ENCODE data around the gene TUBB. TPM values are rescaled to one million over a fixed set of nuclear protein-coding genes. Genes with fewer than 3 reads are reported as not detected.
"Not testable (repeated sequence)": the region's sequence is repeated elsewhere in the genome, so short reads cannot be mapped to it uniquely, and the experiment has no call there.

The TUBB gene
- polyA plus RNA-seq, 4 donors: 1,126 to 1,457 (median 1,265) TPM

DNA sequence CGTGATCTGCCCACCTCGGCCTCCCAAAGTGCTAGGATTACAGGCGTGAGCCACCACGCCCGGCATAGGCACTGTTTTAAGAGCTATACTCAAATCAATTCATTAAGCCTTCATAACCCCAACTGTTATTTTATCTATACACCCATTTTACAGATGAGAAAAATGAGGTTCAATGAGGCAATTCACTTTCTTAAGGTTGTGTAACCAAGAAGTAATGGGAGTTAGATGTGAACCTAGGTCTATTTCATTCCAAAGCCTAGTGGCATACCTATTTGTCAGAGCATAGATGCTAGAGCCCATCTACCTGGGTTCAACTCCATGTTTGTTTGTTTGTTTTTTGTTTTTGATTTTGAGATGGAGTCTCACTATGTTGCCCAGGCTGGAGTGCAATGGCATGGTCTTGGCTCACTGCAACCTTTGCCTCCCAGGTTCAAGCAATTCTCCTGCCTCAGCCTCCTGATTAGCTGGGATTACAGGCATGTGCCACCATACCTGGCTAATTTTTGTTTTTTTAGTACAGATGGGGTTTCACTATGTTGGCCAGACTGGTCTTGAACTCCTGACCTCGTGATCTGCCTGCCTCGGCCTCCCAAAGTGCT, 36.4 kb downstream of the TUBB start:
- DNase-seq (ENCODE audit: low read depth in 4 of 4, low spot score in 3 of 4): not testable (repeated sequence)

DNA sequence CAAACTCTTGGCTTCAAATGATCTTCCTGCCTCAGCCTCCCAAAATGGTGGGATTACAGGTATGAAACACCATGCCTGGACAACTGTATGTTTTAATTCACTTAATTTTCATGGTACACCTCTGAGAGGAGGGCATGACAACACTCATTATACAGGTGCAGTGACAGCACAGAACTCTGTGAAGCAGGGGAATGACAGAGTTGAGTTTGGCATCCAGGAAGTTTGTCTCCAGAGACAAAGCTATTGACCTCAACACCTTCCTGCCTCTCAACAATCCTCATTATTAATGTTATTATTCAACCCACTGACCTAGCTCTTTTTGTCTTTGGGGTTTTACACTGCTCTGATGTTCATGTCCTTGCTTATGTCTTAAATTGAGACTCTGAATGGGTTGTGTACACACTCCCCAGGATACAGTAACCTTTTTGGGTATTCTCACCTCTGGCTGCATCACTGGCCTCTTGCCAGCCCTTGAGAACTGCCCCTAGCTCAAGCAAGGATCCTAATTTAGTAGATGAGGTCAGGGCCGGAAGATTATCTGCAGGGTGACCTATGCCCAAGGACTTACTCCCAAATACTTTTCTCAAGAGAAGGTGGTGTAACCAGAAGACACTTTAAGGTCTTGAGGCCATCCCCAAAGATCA, 37.2 kb downstream of the TUBB start:
- no peak for DNase-seq (ENCODE audit: low read depth in 4 of 4, low spot score in 3 of 4)

DNA sequence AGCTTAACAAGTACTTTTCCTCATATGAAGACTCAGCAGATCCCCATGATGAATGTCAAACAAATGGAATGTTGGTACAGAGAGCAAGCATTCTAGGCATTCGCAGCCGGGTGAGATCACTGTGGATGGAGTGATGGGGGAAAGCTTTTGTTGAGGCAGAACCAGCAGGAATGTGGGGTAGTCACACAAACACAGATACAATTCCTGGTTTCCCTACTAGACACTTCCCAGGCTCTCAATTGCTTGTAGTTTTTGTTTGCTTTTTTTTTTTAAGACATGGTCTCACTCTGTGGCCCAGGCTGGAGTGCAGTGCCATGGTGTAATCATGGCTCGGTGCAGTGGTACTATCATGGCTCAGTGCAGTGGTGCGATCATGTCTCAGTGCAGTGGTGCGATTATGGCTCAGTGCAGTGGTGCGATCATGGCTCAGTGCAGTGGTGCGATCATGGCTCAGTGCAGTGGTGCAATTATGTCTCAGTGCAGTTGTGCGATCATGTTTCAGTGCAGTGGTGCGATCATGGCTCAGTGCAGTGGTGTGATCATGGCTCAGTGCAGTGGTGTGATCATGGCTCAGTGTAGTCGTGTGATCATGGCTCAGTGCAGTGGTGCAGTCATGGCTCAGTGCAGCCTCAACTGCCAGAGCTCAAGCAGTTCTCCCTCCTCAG, 39.6 kb downstream of the TUBB start:
- DNase-seq (ENCODE audit: low read depth in 4 of 4, low spot score in 3 of 4): no peak

DNA sequence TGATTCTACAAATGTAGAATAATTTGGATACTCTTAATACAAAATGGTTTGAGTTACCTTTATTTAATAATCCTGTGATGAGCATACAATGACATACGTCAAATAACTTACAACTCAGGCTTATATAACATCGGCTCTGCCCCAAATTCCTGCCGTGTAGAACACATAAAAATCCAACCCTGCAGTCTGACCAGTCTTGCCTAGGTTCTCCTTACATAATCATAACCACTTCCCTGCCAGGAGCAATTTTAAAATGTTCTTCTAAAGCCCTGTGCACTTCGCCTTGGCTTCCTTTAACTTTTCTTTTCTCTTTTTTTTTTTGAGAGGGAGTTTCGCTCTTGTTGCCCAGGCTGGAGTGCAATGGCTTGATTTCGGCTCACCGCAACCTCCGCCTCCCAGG, 40.4 kb downstream of the TUBB start:
- no peak for DNase-seq (ENCODE audit: low read depth in 4 of 4, low spot score in 3 of 4)

DNA sequence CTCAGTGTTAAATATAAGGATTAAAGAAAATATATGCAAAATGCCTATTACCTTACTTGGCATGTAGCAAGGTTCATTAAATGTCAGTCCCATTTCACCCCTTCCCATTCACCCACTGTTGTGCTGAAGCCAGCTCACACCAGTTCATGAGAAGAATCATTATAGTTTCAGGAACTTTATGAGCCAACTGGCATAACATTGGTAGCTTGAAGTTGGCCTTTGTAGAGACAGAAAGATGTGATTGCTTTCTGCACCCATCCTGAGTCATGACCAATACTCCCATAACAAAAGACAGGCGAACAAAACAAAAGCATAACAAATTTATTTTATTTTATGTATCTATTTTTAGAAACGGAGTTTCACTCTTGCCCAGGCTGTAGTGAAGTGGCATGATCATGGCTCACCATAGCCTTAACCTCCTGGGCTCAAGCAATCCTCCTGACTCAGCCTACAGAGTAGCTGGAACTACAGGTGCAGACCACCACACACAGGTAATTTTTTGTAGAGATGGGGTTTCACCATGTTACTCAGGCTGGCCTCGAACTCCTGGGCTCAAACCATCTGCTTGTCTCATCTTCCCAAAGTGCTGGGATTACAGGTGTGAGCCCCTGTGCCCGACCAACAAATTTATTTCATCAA, 41.8 kb downstream of the TUBB start:
- DNase-seq (ENCODE audit: low read depth in 4 of 4, low spot score in 3 of 4): no peak

DNA sequence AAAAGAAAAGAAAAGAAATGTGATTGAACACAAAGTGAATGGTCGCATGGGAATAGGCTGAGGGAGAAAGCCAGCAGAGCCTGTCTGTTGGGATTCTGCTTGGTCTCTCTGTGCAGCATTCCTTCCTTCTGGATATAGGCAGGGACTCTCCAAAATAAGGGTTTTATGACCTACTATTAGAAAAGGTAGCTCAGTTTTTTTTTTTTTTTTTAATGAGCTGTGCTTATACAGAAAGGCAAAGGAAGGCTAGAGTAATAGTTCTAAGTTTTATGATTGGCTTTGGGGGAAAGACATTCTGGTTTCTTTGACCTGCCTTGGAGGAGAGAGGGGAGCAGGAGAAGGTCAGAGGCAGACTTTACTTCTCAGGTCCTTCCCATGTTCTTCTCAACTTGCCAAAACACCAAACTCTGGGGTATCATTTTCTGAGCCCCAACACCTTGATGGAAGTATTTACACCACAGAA, 43.0 kb downstream of the TUBB start:
- DNase-seq (ENCODE audit: low read depth in 4 of 4, low spot score in 3 of 4): no peak

DNA sequence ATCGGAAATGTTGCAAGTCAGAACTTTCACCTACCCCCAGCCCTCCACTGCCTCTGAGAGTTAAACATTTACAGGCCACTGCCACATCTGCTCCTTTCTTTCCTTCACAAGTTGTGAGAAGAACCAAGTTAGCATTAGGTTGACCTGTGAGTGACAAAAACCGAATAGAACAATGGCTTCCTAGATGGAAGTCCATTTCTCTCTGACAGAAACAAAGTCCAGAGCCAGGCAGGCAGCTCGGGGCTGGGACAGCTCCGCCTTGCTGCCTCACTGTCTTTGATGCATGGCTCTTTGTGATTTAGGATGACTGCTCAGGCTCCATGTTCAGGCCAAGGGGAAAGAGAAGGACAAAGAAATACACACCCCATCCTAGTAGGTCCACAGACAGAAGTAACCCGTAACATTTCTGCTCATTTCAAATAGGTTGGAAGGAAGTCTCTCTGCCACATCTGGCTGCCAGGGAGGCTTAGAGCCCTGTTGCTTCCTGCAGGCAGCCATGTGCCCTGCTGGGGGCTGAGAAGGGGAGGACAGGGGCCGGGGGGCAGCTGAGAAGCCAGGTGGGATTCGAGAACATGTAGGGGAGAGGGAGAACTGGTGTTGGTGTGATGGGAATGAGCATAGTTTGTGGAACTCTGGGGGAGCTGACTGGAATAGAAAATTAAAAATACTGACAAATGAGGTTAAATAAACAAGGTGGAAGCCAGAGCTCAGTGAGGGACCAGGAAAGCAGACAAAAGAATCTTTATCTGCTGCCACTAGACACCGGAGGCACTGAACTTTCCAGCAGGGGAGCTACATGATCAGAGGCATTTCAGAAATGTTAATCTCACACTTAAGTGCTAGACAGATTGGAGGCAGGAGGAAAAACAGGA, 43.7 kb downstream of the TUBB start:
- no peak for DNase-seq (ENCODE audit: low read depth in 4 of 4, low spot score in 3 of 4)

DNA sequence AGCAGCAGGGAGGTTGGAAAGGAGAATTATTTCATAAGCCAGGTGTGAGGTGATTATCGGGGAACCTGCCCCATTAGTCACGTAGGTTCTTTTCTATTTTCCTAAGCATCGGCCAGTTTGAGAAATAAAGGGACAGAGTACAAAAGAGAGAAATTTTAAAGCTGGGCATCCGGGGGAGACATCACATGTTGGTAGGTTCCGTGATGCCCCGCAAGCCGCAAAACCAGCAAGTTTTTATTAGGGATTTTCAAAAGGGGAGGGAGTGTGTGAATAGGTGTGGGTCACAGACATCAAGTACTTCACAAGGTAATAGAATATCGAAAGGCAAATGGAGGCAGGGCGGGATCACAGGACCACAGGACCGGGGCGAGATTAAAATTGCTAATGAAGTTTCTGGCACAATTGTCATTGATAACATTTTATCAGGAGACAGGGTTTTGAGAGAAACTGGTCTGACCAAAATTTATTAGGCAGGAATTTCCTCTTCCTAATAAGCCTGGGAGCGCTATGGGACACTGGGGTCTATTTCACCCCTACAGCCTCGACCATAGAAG, 44.4 kb downstream of the TUBB start:
- DNase-seq (ENCODE audit: low read depth in 4 of 4, low spot score in 3 of 4): not testable (repeated sequence)

DNA sequence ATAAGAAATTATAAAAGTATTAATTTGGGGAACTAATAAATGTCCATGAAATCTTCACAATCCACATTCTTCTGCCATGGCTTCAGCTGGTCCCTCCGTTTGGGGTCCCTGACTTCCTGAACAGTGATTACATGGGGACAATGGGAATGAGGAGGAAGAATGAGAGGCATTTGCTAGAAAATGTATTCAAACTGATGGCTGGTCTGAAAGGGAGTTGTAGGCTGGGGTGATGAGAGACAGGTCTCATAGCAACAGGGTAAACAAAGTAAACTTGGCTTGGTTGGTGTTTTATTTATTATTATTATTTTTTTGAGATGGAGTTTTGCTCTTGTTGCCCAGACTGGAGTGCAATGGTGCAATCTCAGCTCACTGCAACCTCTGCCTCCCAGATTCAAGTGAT, 45.3 kb downstream of the TUBB start:
- DNase-seq (ENCODE audit: low read depth in 4 of 4, low spot score in 3 of 4): not testable (repeated sequence)

DNA sequence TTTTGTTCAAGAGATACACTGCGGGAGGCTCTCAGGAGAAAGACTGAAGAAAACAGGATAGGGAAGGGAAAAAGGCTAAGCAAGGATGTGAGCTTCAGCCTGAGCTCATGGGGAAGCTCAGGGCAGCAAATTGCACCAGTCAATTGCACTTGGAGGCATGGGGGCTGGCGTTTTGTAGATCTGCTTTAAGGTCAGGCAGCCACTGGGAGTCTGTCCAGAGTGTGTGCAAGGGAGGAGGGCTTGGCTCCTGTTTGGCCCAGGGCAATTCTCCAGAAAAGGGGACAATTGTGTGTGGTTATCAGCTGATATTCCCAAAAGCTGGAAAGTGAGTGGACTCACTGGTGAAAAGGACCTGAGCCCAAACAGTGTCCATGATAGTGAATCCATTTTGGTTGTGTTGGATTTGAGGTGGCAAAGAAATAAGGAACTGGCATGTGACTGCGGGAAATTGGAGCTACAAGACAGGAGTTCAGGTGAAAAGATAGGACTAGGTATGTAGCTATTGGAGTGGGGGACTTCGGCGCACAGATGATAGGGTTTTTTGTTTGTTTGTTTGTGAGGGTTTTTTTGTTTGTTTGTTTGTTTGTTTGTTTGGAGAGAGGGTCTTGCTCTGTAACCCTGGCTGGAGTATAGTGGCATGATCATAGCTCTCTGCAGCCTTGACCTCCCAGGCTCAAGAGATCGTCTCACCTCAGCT, 46.5 kb downstream of the TUBB start:
- DNase-seq (ENCODE audit: low read depth in 4 of 4, low spot score in 3 of 4): no peak

DNA sequence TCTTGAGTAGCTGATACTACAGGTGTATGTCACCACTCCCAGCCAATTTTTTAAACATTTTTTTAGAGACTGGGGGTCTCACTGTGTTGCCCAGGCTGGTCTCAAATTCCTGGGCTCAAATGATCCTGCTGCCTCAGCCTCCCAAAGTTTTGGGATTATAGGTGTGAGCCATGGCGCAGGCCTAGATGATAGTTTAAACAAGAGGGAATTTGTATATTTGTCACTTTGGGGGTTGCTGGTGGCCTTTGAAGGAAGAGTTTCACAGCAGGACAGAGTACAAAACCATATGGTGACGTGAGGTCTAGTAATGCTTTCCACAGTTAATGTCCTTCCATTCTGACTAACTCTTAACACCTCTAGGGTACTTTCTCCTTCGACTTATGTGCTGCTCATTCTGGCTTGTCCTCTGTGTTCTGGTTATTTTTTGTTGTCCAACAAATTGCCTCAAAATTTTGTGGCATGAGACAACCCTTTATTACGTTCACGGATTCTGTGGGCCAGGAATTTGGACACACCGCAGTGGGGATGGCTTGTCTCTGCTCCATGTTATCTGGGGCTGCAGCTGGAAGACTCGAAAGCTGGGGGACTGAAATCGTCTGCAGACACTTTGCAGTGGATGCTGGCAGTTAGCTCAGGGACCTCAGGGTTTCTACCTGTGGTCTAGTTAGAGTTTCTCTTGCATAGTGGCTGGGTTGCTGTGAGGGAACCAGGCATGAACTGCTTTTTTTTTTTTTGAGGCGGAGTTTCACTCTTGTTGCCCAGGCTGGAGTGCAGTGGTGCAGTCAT, 47.2 kb downstream of the TUBB start:
- no peak for DNase-seq (ENCODE audit: low read depth in 4 of 4, low spot score in 3 of 4)

DNA sequence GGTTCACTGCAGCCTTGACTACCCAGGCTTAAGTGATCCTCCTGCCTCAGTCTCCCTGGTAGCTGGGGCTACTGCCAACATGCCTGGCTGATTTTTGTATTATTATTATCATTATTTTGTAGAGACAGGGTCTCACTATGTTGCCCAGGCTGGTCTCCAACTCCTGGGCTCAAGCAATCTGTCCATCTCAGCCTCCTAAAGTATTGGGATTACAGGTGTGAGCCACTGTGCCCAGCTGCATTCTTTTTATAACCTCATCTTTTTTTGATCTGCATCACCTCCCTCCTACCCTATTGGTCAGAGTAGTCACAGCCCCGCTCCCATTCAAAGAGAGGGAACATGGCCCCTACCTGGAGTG, 47.8 kb downstream of the TUBB start:
- DNase-seq (ENCODE audit: low read depth in 4 of 4, low spot score in 3 of 4): no peak

DNA sequence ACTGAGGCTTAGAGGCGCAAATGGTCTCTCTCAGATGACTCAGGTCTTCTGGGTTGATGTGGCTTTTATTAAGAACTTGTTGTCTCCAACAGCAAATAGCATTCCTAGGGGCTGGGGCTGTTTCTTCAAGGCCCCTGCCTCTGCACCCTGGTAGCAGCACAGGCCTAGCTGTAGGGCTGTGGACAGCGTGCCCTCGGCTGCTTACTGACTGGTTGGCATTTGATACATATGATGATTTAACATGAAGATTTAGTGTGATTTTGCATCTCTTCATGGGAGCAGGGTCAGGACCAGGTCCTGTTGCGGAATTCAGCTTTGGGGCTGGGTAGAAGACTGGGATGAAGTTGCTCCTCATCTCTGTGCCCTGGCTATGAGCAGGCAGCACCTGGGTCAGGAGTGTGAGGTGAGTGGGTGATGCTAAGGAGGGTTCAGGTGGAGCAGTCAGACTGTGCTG, 48.5 kb downstream of the TUBB start:
- no peak for DNase-seq (ENCODE audit: low read depth in 4 of 4, low spot score in 3 of 4)

DNA sequence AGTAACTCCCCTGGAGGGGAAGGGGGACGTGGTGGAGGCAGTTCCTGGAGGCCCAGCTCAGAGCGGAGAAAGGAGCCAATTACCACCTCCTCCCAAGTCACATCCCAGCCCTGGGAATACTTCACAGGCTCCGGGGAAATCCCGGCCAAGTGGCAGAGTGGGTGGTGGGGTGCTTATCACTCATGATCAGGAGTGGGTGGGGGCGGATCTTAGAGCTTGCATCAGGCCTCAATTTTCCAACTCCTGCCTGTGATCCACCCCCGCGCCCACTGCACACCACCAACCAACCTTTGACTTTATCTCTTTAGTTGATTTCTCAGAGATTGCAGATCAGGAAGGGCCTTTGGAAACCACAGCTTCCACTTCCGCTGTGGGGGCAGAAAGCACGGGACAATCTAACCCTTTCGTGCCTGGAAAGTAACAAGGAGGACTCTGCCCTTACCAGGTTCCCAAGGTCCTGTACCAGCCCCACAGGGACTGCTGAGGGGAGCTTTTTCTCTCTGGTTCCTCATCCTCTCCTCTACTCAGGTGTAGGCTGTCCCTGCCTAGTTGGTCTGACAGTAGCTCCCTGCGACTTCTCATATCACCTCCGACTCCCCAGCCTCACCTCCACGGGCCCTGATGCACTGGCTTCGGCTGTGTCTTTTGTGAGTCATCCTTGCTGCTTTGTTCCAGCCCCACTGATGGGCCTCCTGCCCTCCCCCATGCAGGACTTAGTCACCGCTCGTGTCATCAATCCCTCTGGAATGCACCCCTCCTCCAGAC, 49.1 kb downstream of the TUBB start:
- DNase-seq (ENCODE audit: low read depth in 4 of 4, low spot score in 3 of 4): no peak

DNA sequence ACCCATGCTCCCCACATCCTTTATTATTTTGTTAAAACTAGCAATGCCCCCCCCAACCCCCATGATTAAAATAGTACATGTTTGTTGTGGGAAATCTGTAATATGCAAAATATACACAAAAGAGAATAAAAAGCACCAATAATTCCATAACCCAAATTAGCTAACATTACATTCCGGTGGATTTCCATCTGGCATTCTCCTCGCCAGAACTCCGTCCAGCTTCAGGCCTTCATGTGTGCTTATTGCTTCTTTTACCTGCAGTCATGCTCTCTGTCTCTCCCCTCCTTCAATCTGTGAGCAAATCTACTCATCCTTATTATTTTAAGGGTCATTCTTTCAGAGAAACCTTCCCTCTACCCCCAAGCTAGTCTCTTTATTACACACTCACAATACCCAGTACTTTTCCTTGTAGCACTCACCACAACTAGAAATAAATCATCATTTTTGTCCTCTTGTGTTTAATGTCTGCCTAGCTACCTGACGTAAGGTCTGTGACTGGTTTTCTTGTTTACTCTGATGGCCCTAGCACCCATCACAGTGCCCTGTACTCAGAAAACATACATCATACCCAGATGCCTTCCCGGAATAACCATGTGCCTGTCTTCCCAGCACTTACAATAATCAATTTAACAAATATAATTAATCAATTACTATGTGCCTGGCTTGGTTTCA, 49.8 kb downstream of the TUBB start:
- no peak for DNase-seq (ENCODE audit: low read depth in 4 of 4, low spot score in 3 of 4)

DNA sequence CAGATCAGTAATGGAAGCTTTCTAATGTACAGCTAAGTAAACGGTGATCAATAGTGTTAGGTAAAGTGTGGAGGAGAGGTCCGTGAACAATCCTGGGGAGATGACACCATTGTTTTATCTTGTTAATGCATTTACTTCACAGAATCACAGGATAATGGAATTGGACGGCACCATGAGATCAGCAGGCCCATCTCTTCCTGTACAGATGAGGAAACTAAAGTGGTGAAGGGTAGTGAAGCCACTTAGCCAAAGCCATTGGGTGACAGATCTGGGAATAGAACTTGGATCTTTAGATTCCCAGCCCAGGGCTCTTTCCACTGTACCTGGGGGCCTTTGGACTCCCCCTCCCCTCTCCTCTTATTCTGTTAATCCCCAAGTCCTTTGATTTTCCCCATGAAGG, 50.4 kb downstream of the TUBB start:
- no peak for DNase-seq (ENCODE audit: low read depth in 4 of 4, low spot score in 3 of 4)

DNA sequence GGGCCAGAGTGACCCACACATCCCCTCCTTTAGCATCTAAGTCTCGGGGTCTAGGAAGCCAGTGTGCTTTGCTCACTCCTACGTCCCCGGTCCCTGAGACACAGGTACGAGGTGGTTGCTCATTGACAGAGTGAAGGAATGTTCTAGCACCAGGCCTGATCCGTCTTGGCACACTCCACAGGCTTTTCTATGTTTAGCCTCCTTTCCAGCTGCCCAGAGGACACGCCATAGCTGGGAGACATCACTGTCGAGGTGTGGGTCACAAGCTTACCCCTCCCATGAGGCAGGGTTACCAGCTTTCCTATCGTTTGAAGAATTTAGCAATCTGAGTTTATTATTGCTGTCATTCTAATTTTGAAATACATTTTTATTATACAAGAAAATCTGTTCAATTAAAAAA, 54.5 kb downstream of the TUBB start:
- DNase-seq (ENCODE audit: low read depth in 4 of 4, low spot score in 3 of 4): no peak

Measured in left renal pelvis (tissue), 4 donors.